AG04450 (cell line): Measurements from ENCODE around the gene GPRC5C. TPM values are rescaled to one million over a fixed set of nuclear protein-coding genes. Genes with fewer than 3 reads are reported as not detected.

Source experiments
- CTCF ChIA-PET: fragments of 300-600, 350-600 bp; formaldehyde crosslinking; extraction: SDS; loops from one replicate; lab custom pipeline; 2022; ENCODE audit warnings: antibody characterized with exemption, inconsistent platforms; lab: Charles Lee
- POLR2A ChIA-PET: fragments of 350-600 bp; formaldehyde crosslinking; extraction: SDS; loops from one replicate; lab custom pipeline; 2021; ENCODE audit warnings: antibody characterized with exemption, inconsistent platforms; lab: Yijun Ruan, JAX
- DNase-seq: peaks from one replicate; pipeline ENCODE4 v3.0.0-alpha.2; 2011; ENCODE audit warnings: low read depth, low spot score
- H3K27ac ChIP-seq: one replicate; pipeline ENCODE4 v1.5.1; 2012; ENCODE audit warnings: low read depth, low read length, control low read depth
- H3K27me3 ChIP-seq: one replicate; pipeline ENCODE4 v1.6.0; 2012; ENCODE audit warnings: low read length; ENCODE audit not compliant: control insufficient read depth, insufficient read depth
- H3K4me3 ChIP-seq: 2 replicates; pipeline ENCODE4 v1.5.1; 2011; ENCODE audit warnings: mild to moderate bottlenecking, low read depth, low read length, control low read depth
- H3K9me3 ChIP-seq: 2 replicates; pipeline ENCODE4 v1.5.1; 2012; ENCODE audit warnings: low read length; ENCODE audit not compliant: control insufficient read depth, insufficient read depth
- polyA plus RNA-seq: library from polyadenylated mRNA; depleted of rRNA; stranded (reverse); fragments of >200 nt; gene quantifications from 2 replicates; pipeline ENCODE4 v1.2.3, GENCODE V29; 2011
- TF ChIP-seq, protein P1 (sequence below): IDR thresholded peaks from 2 replicates; pipeline ENCODE4 v1.5.1; 2011; ENCODE audit warnings: low read depth, low read length, control low read depth, inconsistent platforms

The GPRC5C gene
- polyA plus RNA-seq, 1 experiment: 0.14 TPM

DNA sequence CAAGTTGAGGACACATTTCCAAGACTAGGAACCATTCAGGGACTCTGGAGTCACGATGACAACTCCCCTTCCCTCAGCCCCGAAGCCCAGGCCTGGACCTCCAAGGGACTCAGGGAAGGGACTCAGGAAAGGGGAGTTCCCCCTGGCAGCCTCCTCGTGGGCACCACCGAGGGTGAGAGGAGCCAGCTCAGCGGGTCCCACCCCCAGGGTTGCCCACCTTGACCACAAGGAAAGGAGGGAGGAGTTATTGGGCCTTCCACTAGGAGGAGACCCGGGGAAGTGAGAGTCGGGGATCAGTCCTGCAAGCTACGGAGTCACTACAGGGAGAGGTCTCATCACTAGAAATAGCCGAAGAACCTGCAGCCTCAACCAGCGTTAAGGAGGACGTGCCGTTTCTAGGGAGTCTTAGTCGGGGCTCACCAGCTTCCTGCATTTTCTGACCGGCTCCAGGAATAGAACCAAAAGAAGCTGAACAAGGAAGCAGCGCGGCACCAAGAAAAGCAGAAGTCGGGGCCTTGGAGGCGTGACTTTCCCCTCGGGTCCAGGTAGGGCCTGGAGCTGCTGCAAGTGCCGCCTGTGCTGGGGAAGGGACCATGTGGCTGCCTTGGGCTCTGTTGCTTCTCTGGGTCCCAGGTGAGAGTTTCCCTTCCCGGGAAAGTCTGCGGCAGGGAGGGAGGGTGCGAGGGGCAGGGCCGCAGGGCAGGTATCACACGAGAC is 34.4 kb downstream of the GPRC5C start, which contains the start of gene CD300A:
CD300A (plus strand) TSS at position 524 of the 717 bp plus-strand sequence; CDS start at position 594, 70 bp downstream.
- H3K4me3 ChIP-seq: no peak within 1 kb of the TSS
- peaks cover 3% of the 10 kb centered on the region for H3K27me3 ChIP-seq
- ChIA-PET POLR2A (no interaction called here), CTCF (interaction anchor here (0.6 kb wide), 1 partner anchor 232 kb away, joined by 4 read pairs; no protein-coding TSS in a partner anchor)
- no peak within 1 kb of the TSS for H3K27ac ChIP-seq
- TF ChIP-seq, protein P1, sequence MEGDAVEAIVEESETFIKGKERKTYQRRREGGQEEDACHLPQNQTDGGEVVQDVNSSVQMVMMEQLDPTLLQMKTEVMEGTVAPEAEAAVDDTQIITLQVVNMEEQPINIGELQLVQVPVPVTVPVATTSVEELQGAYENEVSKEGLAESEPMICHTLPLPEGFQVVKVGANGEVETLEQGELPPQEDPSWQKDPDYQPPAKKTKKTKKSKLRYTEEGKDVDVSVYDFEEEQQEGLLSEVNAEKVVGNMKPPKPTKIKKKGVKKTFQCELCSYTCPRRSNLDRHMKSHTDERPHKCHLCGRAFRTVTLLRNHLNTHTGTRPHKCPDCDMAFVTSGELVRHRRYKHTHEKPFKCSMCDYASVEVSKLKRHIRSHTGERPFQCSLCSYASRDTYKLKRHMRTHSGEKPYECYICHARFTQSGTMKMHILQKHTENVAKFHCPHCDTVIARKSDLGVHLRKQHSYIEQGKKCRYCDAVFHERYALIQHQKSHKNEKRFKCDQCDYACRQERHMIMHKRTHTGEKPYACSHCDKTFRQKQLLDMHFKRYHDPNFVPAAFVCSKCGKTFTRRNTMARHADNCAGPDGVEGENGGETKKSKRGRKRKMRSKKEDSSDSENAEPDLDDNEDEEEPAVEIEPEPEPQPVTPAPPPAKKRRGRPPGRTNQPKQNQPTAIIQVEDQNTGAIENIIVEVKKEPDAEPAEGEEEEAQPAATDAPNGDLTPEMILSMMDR: no peak
- no peak for DNase-seq
- no peaks in the 10 kb centered on the region; the same call in 1 of the 2 replicates for H3K9me3 ChIP-seq

DNA sequence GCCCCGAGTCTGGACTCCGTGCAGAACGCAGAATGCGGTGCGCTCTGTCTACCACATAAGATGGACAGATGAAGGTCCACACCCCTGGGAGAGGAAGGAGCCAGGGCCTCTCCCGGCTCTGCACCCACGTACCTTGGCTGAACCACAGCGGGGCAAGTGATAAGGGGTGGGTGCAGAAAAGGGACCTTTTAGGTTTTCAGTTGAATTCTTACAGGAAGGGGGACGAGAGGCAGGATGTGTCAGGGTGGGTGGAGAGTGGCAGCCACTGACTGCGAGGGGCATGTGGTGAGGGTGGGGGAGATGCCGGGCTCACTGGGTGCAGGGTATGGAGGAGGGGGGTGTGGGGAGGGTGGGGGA is 34.9 kb downstream of the GPRC5C start:
- no peak overlapping the region for H3K27ac ChIP-seq
- H3K4me3 ChIP-seq: no peak overlapping the region
- ChIA-PET POLR2A (no interaction called here), CTCF (no interaction called here)
- TF ChIP-seq, protein P1: no peak
- H3K27me3 ChIP-seq: peaks cover 3% of the 10 kb centered on the region
- no peak for DNase-seq
- H3K9me3 ChIP-seq: no peaks in the 10 kb centered on the region; the same call in 1 of the 2 replicates

DNA sequence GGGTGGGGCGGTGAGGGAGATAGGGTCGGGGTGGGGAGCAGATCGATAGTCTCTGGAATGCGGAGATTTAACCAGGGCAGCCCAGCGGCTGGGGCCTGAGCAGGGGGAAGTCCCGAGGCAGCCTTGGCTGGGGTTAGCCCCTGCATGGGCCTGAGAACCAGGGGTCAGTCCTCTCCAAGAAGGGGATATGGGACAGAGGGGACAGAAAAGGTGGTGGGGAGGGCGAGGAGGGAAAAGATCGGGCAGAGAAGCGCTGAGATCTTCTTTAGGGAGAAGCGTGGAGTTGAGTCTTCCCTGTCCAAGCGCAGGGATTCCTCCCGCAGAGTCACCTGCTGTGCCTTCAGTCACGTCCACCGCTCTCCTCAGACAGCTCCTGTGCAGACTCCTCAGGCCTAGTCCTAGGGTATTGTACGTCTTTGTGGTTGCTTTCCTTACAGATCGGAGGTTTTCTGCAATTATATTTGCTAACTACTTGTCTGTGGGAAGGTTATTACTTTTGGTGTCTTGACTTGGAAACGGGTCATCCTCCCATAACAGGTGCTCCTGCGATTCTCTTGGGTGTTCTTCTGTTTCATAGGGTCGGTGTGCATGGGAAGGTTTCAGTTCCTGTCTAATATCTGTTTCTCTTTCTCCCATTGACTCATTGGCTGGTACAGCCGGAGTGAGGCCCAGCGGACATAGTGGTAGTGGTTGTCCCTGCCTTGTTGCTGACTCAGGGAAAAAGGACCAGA is 35.5 kb downstream of the GPRC5C start:
- TF ChIP-seq, protein P1: no peak
- CTCF ChIA-PET: interaction anchor here (1.6 to 1.8 kb wide), 2 partner anchors 10 to 88 kb away, joined by 3 to 8 read pairs; no protein-coding TSS in a partner anchor
- no peaks in the 10 kb centered on the region; the same call in 1 of the 2 replicates for H3K9me3 ChIP-seq
- H3K27me3 ChIP-seq: peaks cover 3% of the 10 kb centered on the region
- no peak for DNase-seq
- H3K4me3 ChIP-seq: no peak overlapping the region
- POLR2A ChIA-PET: no interaction called here
- H3K27ac ChIP-seq: no peak overlapping the region

DNA sequence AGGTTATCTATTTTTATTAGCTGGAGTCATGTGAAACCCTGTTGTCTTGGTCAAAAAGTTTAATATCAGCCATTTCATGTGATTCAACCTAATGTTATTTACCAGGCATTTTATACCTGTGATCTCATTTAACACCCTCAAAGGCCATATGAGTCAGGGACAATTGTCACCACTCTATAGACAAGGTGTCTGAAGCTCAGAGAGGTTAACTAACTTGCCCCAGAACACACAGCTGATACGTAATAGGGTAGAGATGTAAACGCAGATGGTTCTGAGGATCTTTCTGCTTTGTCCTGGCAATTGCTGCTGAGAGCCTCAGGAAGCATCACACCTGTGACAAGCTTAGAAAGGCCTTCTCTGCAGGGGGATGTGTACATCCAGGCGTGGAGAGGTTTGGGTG is 39.5 kb downstream of the GPRC5C start:
- ChIA-PET CTCF (no interaction called here), POLR2A (no interaction called here)
- Histone ChIP-seq H3K9me3 (peaks cover 6% of the 10 kb centered on the region; the same call in 1 of the 2 replicates), H3K27me3 (peaks cover 3% of the 10 kb centered on the region), H3K4me3 (no peak overlapping the region), H3K27ac (no peak overlapping the region)
- TF ChIP-seq, protein P1: no peak
- no peak for DNase-seq

DNA sequence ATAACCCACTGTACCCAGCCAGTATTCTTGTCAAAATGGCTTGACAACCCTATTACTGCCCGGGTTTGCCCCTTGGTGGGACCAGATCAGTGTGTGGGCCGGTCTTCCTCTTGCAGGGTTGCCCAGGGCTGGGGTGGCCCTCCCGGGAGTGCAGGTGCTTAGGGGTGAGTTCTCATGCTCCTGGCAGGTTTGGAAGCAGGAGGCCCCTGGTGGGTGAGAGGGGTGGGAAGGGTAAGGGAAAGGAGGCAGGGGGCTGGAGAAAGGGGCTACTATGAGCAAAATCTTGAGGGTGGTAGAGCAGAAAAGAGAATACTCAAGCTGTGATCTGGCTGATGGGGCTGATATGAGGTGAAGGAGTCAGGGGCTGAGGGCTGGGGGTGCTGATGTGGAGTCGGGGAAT is 41.0 kb downstream of the GPRC5C start:
- DNase-seq: no peak
- peaks cover 6% of the 10 kb centered on the region; the same call in 1 of the 2 replicates for H3K9me3 ChIP-seq
- TF ChIP-seq, protein P1: no peak
- no peaks in the 10 kb centered on the region for H3K27me3 ChIP-seq
- POLR2A ChIA-PET: no interaction called here
- H3K27ac ChIP-seq: no peak overlapping the region
- CTCF ChIA-PET: no interaction called here
- no peak overlapping the region for H3K4me3 ChIP-seq
